Measurements from ENCODE around the gene WNT4. TPM values are rescaled to one million over a fixed set of nuclear protein-coding genes. Genes with fewer than 3 reads are reported as not detected.
A peak's percentile ranks its signal among the peaks of the same experiment; 100 is the strongest.

Gene WNT4
- polyA plus RNA-seq, 3 donors = not detected

DNA sequence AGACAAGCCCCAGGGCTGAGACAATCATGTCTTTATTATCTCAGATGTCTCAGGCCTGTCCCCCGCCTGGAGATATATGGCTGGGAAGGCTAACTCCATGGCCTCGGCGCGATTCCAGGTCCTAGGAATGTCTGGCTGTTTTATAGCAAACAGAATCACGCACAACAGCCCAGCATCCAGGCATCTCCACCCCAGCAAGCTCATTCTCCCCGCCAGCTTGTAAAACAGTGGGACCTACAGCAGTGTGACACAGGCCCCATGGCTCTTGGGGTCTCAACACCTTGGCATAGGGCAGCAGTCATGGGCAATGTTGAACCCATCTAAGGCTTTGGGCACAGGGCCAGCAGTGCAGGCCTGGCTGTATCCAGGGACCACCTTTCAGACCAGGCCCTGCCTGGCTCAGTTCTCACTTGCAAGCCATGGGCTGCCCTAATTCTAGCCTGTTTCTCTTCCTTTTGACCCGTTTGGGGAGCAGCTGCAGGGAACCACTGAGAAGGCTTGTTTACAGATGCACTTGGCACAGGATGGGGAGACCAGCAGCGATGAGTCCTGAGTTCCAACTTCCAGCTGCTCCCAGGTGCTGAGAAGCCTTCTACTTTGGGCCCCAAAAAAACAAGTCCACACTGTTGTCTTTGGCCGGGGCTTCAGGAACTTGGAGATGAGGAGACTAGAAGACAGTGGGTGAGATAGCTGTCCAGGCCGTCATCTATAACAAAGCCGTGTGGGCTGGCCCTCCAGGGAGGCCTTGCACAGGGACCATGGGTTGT lies 34.4 kb downstream of the WNT4 start:
- Mint-ChIP-seq H3K27ac (peak overlapping the region in 4 of 7 donors; percentile 26 to 71 (median 42)), H3K4me3 (no peak overlapping the region), H3K36me3 (peaks cover 57 to 92% of the 10 kb centered on the region in 2 donors), H3K9me3 (peaks cover 0 to 2% (median 0%) of the 10 kb centered on the region in 7 donors), H3K27me3 (ENCODE audit: low read depth in 3 of 3) (no peaks in the 10 kb centered on the region), H3K4me1 (peaks cover 2% of the 10 kb centered on the region)
- no peak overlapping the region for H2AFZ ChIP-seq (ENCODE audit: insufficient read depth, low read depth, low read length, poor library complexity, severe bottlenecking)
- H3K9ac ChIP-seq (ENCODE audit: insufficient read depth, low read length, poor library complexity, severe bottlenecking) = no peak overlapping the region
- no peaks in the 10 kb centered on the region for H3K4me1 ChIP-seq (ENCODE audit: control insufficient read depth in 1 of 2, insufficient read depth in 2 of 2, low read length in 2 of 2)
- H3K9me3 ChIP-seq (replicated peaks in 1 of 2; ENCODE audit: control insufficient read depth in 1 of 2, insufficient read depth in 1 of 2, low read length in 2 of 2) = no peaks in the 10 kb centered on the region
- H4K20me1 ChIP-seq (ENCODE audit: insufficient read depth, low read length) = peaks cover 100% of the 10 kb centered on the region
- H3K27ac ChIP-seq (ENCODE audit: low read depth in 1 of 2, low read length in 2 of 2) = peak overlapping the region in 1 of 2 donors; percentile 30
- H3K79me2 ChIP-seq (ENCODE audit: insufficient read depth, low read length) = peaks cover 63% of the 10 kb centered on the region
- H3K4me3 ChIP-seq (replicated peaks in 1 of 3; ENCODE audit: low read depth in 2 of 3, low read length in 3 of 3) = no peak overlapping the region
- peaks cover 42 to 98% of the 10 kb centered on the region in 2 donors for H3K36me3 ChIP-seq (replicated peaks in 1 of 2; ENCODE audit: control insufficient read depth in 1 of 2, insufficient read depth in 2 of 2, low read length in 2 of 2)
- TF ChIP-seq, protein P1, sequence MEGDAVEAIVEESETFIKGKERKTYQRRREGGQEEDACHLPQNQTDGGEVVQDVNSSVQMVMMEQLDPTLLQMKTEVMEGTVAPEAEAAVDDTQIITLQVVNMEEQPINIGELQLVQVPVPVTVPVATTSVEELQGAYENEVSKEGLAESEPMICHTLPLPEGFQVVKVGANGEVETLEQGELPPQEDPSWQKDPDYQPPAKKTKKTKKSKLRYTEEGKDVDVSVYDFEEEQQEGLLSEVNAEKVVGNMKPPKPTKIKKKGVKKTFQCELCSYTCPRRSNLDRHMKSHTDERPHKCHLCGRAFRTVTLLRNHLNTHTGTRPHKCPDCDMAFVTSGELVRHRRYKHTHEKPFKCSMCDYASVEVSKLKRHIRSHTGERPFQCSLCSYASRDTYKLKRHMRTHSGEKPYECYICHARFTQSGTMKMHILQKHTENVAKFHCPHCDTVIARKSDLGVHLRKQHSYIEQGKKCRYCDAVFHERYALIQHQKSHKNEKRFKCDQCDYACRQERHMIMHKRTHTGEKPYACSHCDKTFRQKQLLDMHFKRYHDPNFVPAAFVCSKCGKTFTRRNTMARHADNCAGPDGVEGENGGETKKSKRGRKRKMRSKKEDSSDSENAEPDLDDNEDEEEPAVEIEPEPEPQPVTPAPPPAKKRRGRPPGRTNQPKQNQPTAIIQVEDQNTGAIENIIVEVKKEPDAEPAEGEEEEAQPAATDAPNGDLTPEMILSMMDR (IDR thresholded peaks at IDR 0.05) = no peak
- no peaks in the 10 kb centered on the region for H3K27me3 ChIP-seq (ENCODE audit: control insufficient read depth in 2 of 2, insufficient read depth in 2 of 2, low read length in 2 of 2)
- no peak for DNase-seq
- WGBS (ENCODE audit: insufficient coverage) = 86% methylated on average over 10 of the region's 11 CpGs
- intact Hi-C loops (cut with micrococcal nuclease) = no loop called here
- H3K4me2 ChIP-seq (replicated peaks; ENCODE audit: extremely low read depth, low read length, poor library complexity, severe bottlenecking) = no peak overlapping the region

- peaks cover 2% of the 10 kb centered on the region for H3K4me1 Mint-ChIP-seq
- Histone ChIP-seq H3K4me1 (ENCODE audit: control insufficient read depth in 1 of 2, insufficient read depth in 2 of 2, low read length in 2 of 2) (no peaks in the 10 kb centered on the region), H2AFZ (ENCODE audit: insufficient read depth, low read depth, low read length, poor library complexity, severe bottlenecking) (no peak overlapping the region), H3K4me3 (replicated peaks in 1 of 3; ENCODE audit: low read depth in 2 of 3, low read length in 3 of 3) (no peak overlapping the region), H3K36me3 (replicated peaks in 1 of 2; ENCODE audit: control insufficient read depth in 1 of 2, insufficient read depth in 2 of 2, low read length in 2 of 2) (peaks cover 41 to 98% of the 10 kb centered on the region in 2 donors), H3K4me2 (replicated peaks; ENCODE audit: extremely low read depth, low read length, poor library complexity, severe bottlenecking) (no peak overlapping the region), H3K27me3 (ENCODE audit: control insufficient read depth in 2 of 2, insufficient read depth in 2 of 2, low read length in 2 of 2) (no peaks in the 10 kb centered on the region), H4K20me1 (ENCODE audit: insufficient read depth, low read length) (peaks cover 100% of the 10 kb centered on the region), H3K9me3 (replicated peaks in 1 of 2; ENCODE audit: control insufficient read depth in 1 of 2, insufficient read depth in 1 of 2, low read length in 2 of 2) (no peaks in the 10 kb centered on the region), H3K27ac (ENCODE audit: low read depth in 1 of 2, low read length in 2 of 2) (peak overlapping the region in 1 of 2 donors; percentile 38), H3K9ac (ENCODE audit: insufficient read depth, low read length, poor library complexity, severe bottlenecking) (no peak overlapping the region), H3K79me2 (ENCODE audit: insufficient read depth, low read length) (peaks cover 75% of the 10 kb centered on the region)
- no peak overlapping the region for H3K4me3 Mint-ChIP-seq
- peaks cover 56 to 88% of the 10 kb centered on the region in 2 donors for H3K36me3 Mint-ChIP-seq
- WGBS (ENCODE audit: insufficient coverage) = 100% methylated on average over 2 of the region's 5 CpGs
- peak overlapping the region in 1 of 7 donors; percentile 33 for H3K27ac Mint-ChIP-seq
- no peak for DNase-seq
- no peaks in the 10 kb centered on the region for H3K27me3 Mint-ChIP-seq (ENCODE audit: low read depth in 3 of 3)
- TF ChIP-seq, protein P1 (IDR thresholded peaks at IDR 0.05) = no peak
- peaks cover 0 to 3% (median 0%) of the 10 kb centered on the region in 7 donors for H3K9me3 Mint-ChIP-seq
- intact Hi-C loops (cut with micrococcal nuclease) = no loop called here
These were observed 35.8 kb downstream of the WNT4 start for GRCh38 chr1:22107126-22107525.
